NCI-H2107 treated with DMSO at 0.1 percent for 48 hours (cell line): ENCODE results near the gene RAET1L.
"Not testable (repeated sequence)": the region's sequence is repeated elsewhere in the genome, so short reads cannot be mapped to it uniquely, and the experiment has no call there.

Source experiments
- DNase-seq: peaks from one replicate; lab custom pipeline; 2025; ENCODE audit not compliant: unreplicated experiment; lab: John Stamatoyannopoulos, UW

RAET1L gene

DNA sequence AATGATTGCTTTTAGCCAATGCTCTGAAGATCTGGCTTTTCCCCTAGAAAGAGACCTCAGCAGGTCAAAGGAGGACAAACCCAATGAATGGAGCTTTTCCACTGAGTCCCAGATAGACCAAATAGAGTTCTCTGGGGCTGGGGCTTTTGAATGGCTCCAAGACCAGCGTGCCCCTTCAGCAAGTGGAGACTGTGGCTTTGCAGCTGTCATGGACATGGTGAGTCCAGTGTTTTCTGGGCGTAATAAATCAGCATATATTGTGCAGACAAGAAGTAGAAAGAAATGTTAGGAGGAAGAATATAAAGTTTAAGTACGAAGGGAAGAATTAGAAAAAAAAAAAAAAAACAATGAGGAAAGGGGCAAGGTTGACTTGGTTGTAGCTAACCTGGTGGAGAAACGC is 33.5 kb downstream of the RAET1L start:
- no peak for DNase-seq

DNA sequence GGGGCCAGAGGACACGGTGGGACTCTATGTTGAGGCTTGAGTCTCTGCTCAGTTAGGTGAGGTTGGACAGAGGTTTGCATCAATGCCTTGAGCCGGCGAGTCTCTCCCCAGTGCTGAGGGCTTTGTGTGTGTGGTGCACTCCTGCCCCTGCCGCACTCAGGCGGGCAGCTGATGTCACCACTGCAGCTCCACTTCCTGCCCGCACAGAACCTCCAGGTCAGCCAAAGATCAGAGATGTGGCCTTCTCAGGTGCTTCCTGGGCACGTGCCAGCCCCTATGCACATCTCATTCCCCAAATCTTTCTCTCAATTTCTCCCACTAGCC is 33.9 kb downstream of the RAET1L start:
- DNase-seq: not testable (repeated sequence)

DNA sequence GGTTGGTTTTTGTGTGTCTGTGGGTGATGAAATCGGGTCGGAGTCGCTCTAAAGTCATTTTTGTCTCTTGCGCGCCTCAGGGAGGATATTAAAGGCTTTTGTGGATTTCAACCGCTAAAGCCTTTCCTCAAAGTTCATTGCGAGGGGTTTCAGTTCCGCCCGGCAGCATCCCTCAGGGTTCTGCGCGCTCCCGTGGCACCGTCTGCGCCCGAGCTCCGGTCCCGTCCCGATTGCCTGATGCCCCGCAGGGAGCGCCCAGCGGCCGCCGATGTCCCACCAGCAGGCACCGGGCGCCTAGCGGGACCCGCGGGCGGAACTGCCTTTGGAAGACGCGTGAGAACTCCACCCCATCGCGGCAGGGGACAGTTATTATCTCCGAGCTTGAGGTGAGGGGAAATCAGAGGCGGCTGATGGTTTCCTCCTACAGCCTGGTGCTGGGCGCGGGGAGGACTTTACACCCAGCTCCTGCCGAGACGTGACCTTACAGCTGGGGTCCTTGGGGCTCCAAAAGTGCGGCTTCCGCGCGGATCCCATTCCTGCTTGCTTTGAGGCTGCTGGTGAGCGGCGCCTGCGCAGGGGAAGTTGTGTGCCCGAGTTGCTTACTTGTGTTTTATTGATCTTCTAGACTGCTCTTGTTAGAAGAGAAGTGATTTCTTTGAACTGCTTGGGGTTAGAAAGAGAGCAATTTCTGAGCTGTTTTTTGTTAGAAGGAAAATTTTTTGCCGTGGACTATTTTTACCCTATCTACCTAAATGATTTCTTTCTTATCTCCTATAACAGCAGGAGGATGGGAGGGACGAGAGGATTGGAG is 34.5 kb downstream of the RAET1L start:
- no peak for DNase-seq

GRCh38 chr6:149990212-149990660 is 35.1 kb downstream of the RAET1L start:
- no peak for DNase-seq

DNA sequence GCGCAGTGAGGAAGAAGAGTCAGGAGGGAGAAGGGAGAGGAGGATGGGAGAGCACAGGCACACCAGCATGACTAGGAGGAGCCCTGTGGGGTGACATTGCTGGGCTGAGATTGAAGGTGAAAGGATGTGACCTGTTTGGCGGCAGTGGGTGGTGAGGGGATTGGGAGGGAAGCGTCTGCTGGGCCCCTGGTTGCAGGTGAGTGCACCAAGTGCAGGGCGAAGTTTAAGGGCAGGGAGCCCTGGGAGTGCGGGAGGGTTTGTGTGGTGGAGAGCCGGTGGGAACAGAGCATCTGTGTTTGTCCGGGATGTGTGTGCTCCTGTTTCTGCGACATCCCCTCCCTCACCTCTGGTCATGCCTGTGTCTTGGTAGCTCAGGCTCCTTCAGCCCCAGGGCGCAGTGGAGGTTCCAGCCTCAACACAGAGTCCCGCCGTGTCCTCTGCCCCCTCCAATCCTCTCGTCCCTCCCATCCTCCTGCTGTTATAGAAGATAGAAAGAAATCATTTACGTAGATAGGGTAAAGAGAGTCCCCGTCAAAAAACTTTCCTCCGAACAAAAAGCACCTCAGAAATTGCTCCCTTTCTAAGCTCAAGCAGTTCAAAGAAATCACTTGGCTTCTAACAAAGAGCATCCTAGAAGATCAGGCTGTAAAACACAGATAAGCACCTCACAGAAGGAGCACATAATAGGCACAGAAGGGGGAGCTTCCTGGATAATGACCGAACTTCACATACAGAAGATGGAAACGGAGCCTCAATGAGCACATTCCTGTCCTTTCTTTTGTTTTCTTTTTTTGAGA is 36.6 kb downstream of the RAET1L start:
- no peak for DNase-seq

DNA sequence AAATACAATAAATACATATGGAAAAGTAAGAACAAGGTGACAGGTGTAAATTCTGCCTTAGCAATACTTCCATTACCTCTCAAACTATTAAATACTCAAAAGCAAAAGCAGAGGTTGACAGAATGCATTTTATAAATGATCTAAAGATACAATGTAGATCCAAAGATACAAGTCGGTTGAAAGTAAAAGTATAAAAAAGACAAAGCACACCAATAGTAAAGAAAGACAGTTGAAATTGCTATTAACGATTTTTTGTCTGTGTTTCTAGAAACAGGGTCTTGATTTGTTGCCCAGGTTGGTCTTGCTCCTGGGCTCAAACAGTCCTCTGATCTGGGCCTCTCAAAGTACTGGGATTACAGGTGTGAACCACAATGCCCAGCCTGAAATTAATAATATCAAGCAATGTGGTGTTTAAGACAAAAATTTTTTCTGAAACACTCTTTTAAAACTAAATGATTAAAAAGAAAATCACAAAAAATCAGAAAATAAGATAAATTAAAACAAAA is 37.7 kb downstream of the RAET1L start:
- no peak for DNase-seq

GRCh38 chr6:149985481-149985937 is 39.8 kb downstream of the RAET1L start:
- DNase-seq: no peak

- no peak for DNase-seq
These were observed 40.6 kb downstream of the RAET1L start for GRCh38 chr6:149984773-149985172.

DNA sequence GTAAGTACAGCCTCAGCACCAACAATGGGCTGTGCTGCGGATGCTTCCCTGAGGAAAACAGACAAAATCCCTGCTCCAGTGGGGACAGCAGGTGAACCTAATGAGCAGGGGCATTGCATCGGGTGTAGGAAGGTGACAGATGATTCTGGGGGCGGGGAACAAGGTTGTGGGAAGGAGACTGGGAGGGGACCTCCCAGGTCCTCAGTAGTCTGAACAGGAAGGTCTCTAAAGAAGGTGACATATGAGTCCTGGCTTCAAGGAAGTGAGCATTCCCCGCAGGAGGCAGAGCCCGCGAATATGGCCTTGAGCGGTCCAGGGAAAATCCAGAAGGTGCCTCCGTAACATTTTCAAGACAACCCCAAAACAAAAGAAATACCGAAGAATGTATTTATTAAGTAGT is 42.2 kb downstream of the RAET1L start:
- DNase-seq: no peak

GRCh38 chr6:149979293-149979692 is 46.0 kb downstream of the RAET1L start:
- no peak for DNase-seq

DNA sequence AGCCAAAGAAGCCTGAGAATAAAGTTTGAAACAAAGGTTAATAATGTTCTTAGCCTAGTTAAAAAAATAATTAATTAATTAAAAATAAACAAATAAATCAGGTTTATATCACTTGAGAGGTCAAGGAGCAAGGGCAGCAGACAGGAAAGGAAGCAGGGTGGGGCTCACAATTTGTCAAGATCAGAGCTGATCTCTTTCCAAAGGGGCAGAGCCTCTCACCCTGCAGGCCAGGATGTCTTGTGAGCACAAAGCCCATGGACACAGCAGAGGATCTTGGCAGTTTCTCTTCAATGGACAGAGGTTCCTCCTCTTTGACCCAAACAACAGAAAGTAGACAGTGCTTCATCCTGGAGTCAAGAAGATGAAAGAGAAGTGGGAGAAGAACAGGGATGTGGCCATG is 46.7 kb downstream of the RAET1L start:
- no peak for DNase-seq

GRCh38 chr6:149977221-149977620 is 48.1 kb downstream of the RAET1L start:
- no peak for DNase-seq

DNA sequence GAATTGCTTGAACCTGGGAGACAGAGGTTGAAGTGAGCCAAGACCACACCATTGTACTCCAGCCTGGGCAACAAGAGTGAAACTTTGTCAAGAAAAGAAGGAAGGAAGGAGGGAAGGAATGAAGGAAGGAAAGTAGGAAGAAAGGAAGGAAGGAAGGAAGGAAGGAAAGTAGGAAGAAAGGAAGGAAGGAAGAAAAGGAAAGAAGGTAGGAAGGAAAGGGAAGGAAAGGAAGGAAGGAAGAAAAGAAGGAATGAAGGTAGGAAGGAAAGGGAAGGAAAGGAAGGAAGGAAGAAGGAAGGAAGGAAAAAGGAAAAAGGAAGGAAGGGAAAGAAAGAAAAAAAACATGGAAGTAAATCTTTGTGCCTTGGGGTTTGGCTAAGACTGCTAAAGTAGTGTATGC is 49.9 kb downstream of the RAET1L start:
- DNase-seq: no peak

DNA sequence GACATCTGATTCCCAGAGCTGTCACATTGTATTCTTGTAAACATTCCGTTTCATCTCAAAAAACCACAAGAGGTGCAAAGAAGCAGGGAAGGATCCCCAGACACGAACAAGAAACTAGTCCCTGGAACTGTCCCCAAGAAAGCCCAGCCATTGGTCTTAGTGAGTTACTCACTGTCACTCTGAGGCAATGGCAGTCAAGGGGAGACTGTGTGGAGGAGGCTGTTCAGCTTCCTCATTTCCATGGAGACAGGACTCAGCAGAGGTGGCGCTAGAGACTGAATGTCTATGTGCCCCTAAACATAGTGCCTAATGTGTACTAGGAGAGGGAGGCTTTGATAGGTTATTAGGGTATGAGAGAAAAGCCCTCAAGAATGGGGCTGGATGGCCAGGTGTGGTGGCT is 50.5 kb downstream of the RAET1L start:
- DNase-seq: no peak

- not testable (repeated sequence) for DNase-seq
These were observed 50.9 kb downstream of the RAET1L start for GRCh38 chr6:149974394-149974793.

DNA sequence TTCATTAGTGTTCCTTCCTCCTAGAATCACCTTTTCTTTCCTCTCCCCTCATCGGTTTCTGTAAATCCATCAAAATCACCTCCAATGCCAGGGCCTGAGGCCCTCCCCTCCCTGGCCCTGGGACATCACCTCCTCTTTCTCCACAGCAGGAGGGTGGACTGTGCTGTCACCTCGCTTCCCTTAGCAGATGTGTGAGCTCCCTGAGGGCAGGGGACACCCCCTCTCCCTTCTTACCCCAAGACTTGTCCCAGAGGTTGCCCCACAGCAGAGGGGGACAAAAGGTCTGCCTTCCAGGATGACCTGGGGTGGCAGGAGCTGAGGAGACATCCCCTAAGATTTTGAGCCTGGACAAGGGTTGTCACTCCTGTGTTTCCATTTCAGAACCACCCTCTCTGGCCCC is 55.7 kb downstream of the RAET1L start:
- DNase-seq: no peak

DNA sequence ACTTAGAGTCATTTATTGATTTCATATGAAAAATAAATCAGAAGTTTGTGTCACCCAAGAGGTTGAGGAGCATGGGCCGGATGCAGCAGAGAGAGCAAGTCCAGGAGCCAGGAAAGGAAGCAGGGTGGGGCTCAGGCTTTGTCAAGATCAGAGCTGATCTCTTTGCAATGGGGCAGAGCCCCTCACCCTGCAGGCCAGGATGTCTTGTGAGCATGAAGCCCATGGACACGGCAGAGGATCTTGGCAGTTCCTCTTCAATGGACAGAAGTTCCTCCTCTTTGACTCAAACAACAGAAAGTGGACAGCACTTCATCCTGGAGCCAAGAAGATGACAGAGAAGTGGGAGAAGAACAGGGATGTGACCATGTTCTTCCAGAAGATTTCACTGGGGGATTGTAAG is 56.4 kb downstream of the RAET1L start:
- DNase-seq: not testable (repeated sequence)
